Stimulated activated CD8-positive, alpha-beta memory T cell treated with anti-CD3 and anti-CD28 coated beads, Interleukin-2, amount 100 ng/mL, for 48 hours (primary cell): ENCODE results near the gene CCNK.

Source experiments
- DNase-seq, 2 donors: peaks; one replicate each; pipeline ENCODE4 v3.0.0-alpha.2; 2020; ENCODE audit warnings: low read depth in 2 of 2

The CCNK gene

GRCh38 chr14:99507860-99508640 is 26.8 kb downstream of the CCNK start:
- DNase-seq: no peak

- DNase-seq: no peak
Measured at GRCh38 chr14:99508896-99509629, 27.9 kb downstream of the CCNK start.

DNA sequence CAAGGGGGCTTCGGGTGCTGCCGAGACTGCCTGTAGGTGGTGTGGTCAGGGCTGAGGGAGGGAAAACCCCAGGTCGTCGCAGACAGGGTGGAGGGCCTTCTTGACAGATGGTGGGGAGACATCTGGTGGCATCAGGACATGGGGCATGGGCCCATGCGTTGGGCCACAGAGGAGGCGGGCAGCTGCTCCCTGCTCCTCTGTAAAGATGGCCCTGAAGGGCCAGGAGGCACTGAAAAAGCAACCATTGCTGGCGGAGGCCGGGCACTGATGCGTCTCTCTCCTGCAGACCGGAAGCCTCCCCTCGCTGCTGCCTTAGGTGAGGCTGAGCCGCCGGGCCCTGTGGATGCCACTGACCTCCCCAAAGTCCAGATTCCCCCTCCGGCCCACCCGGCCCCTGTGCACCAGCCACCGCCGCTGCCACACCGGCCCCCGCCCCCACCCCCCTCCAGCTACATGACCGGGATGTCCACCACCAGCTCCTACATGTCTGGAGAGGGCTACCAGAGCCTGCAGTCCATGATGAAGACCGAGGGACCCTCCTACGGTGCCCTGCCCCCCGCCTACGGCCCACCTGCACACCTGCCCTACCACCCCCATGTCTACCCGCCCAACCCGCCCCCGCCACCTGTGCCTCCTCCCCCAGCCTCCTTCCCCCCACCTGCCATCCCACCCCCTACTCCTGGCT is 28.8 kb downstream of the CCNK start:
- no peak for DNase-seq

GRCh38 chr14:99510556-99511139 is 29.4 kb downstream of the CCNK start:
- no peak for DNase-seq

DNA sequence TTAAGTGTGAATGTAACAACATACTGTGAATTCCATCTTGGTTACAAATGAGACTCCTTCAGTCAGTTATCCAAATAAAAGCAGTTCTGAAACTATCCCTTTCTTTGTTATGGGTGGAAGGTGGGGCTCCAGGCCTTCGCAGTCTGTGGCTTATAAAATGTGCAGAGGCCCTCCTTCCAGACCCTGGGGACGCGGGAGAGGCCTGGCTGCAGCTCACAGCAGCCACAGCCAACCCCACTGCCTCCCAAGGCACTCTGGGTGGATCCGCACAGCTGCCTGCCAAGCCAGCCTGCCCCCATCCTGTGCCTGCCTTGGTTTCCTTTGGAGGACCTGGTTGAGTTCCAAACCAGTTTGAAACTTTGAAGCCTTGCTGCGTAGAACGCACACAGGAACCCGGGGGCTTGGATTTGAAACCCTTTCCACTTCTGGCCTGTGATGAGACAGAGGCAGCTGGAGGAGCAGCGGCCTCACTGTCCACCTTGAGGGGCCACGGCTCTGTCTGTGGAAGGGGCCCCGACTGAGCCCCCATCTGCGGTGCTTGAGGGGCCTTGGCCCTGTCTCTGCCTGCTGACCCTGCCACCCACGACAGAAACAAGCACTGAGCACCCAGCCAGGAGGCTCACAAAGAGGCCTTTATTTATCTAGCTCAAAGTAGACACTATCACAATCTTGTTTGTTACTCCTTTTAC is 30.4 kb downstream of the CCNK start:
- no peak for DNase-seq

- no peak for DNase-seq
Measured at GRCh38 chr14:99512110-99512449, 30.9 kb downstream of the CCNK start.

GRCh38 chr14:99512571-99513182 is 31.5 kb downstream of the CCNK start:
- DNase-seq: no peak

DNA sequence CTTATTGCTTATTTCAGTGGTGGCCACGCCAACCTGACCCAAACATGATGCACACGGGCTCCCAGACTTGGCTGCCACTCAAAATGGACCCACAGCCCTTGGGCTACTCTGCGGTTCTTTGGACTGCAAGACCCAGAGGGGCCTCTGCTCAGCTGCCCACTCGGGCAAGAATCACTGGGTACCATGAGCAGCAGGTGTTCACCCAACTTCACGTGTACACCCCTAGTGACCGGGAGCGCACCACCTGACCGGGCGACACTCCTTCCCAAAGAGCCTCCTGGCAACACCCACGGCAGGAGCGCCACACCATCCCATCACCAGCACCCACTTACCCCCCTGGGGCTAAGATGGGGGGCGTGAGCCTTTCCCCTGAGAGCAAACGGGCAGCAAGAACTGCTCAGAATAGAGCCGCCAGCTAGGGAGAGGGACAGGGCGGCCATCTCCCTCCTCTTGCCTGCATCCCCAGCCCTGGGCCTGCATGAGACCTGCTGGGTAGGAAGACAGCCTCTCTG is 32.0 kb downstream of the CCNK start:
- DNase-seq: no peak

- no peak for DNase-seq
Measured at GRCh38 chr14:99513946-99514551, 32.8 kb downstream of the CCNK start.

GRCh38 chr14:99514552-99515300 is 33.5 kb downstream of the CCNK start:
- no peak for DNase-seq

- no peak for DNase-seq
Measured at GRCh38 chr14:99515301-99516155, 34.3 kb downstream of the CCNK start.

- no peak for DNase-seq
Measured at GRCh38 chr14:99516156-99516870, 35.1 kb downstream of the CCNK start.

DNA sequence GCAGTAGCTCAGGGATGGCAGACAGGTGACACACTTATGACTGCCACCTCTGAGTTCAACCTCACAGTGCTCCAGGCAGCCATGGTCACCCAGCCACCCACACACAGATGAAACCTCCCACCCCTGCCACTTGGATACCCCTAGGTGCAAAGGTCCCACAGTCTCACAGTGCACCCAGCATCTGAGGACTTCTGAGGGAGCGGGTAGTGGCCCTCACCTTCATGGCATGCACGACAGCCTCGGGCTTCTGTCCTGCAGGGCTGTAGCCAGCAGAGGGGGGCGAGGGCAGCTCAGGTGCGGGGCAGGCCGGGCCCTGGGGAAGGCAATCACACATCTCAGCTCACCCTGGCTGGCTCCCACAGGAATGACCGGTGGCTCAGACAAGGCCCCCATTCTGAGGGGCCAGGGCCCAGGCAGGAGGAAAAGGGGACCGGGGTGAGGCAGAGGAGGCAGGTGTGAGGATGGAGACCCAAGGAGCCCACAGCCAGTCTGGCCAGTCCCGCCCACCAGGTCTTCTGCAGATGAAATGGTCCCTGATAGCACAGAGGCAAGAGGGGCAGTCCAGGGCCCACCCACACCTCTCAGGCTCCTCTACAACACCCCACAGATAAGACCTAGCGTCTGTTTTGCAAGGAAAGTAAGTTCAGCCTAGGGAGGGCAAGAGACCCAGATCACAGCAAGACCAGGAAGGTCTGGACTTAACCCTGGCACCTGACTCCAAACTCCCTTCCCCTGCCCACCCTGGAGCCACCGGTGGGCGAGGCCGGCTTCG is 35.8 kb downstream of the CCNK start:
- DNase-seq: no peak

- DNase-seq: no peak
Measured at GRCh38 chr14:99517643-99518381, 36.6 kb downstream of the CCNK start.

- DNase-seq: peak; percentile 71 to 78
Measured at GRCh38 chr14:99518441-99519346, 37.5 kb downstream of the CCNK start.

GRCh38 chr14:99519347-99519881 is 38.2 kb downstream of the CCNK start:
- no peak for DNase-seq
